ENCODE results near the gene PALMD. TPM values are rescaled to one million over a fixed set of nuclear protein-coding genes. Genes with fewer than 3 reads are reported as not detected.

The PALMD gene
- total and polyA plus RNA-seq, 2 experiments from 2014 or later = 14.0 to 18.5 TPM

GRCh38 chr1:99600782-99601181, 45.1 kb upstream of the PALMD start:
- H2AFZ ChIP-seq = no peak overlapping the region
- DNase-seq (ENCODE audit: low spot score) = no peak

DNA sequence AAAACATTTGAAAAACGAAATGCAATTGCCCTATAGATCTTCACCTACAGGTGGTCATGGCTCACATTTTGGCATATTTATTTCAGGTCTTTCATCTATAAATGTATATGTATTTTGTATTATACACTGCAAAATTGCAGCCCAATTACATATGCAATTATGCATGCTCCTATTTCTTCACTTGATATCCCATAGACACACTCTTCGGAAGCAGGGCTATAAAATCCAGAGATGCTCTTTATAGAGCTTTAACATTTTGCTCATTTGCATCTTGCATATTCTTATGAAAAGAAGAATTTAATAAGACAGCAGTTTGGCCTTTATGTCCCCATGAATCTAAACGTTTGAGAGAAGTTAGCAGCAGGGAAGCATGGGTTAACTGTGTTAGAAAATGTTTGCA, 44.7 kb upstream of the PALMD start:
- Histone ChIP-seq H4K20me1 (ENCODE audit: insufficient read depth, poor library complexity, severe bottlenecking) (no peaks in the 10 kb centered on the region), H3K4me2 (no peak overlapping the region), H3K9me2 (replicated peaks; ENCODE audit: insufficient read depth) (no peaks in the 10 kb centered on the region), H3K4me3 (no peak overlapping the region), H3K27ac (no peak overlapping the region), H2AFZ (no peak overlapping the region), H3K9me3 (ENCODE audit: low read depth) (no peaks in the 10 kb centered on the region), H3K27me3 (no peaks in the 10 kb centered on the region), H3K79me2 (no peaks in the 10 kb centered on the region), H3K4me1 (ENCODE audit: insufficient read depth) (no peaks in the 10 kb centered on the region), H3K36me3 (replicated peaks; ENCODE audit: insufficient read depth, low read depth) (no peaks in the 10 kb centered on the region)
- 77% methylated on average over 3 of the region's 3 CpGs for WGBS (ENCODE audit: low lambda C conversion rate, missing lambda C conversion rate)
- TF ChIP-seq CTCF (IDR thresholded peaks at IDR 0.05; ENCODE audit: poor library complexity) = no peak
- no peak for TF ChIP-seq EZH2 (IDR thresholded peaks at IDR 0.05; ENCODE audit: borderline replicate concordance)
- no peak for TF ChIP-seq EZH2phosphoT487 (IDR thresholded peaks at IDR 0.05; ENCODE audit: low read depth, severe bottlenecking, unreplicated experiment)
- no peak for DNase-seq (ENCODE audit: low spot score)

More at GRCh38 chr1:99600782-99601181, 45.1 kb upstream of the PALMD start:
- no peaks in the 10 kb centered on the region for H3K36me3 ChIP-seq (replicated peaks; ENCODE audit: insufficient read depth, low read depth)
- no peak overlapping the region for H3K27ac ChIP-seq
- WGBS (ENCODE audit: low lambda C conversion rate, missing lambda C conversion rate) = 53% methylated on average over 3 of the region's 3 CpGs
- H3K4me3 ChIP-seq = no peak overlapping the region
- no peaks in the 10 kb centered on the region for H4K20me1 ChIP-seq (ENCODE audit: insufficient read depth, poor library complexity, severe bottlenecking)
- no peaks in the 10 kb centered on the region for H3K9me2 ChIP-seq (replicated peaks; ENCODE audit: insufficient read depth)
- H3K79me2 ChIP-seq = no peaks in the 10 kb centered on the region
- H3K27me3 ChIP-seq = no peaks in the 10 kb centered on the region
- H3K4me2 ChIP-seq = no peak overlapping the region
- no peaks in the 10 kb centered on the region for H3K9me3 ChIP-seq (ENCODE audit: low read depth)
- no peaks in the 10 kb centered on the region for H3K4me1 ChIP-seq (ENCODE audit: insufficient read depth)
- no peak for TF ChIP-seq CTCF (IDR thresholded peaks at IDR 0.05; ENCODE audit: poor library complexity)
- no peak for TF ChIP-seq EZH2phosphoT487 (IDR thresholded peaks at IDR 0.05; ENCODE audit: low read depth, severe bottlenecking, unreplicated experiment)
- TF ChIP-seq EZH2 (IDR thresholded peaks at IDR 0.05; ENCODE audit: borderline replicate concordance) = no peak

GRCh38 chr1:99601709-99602403, 44.1 kb upstream of the PALMD start:
- Histone ChIP-seq H2AFZ (no peak overlapping the region), H3K9me3 (ENCODE audit: low read depth) (no peaks in the 10 kb centered on the region), H3K79me2 (no peaks in the 10 kb centered on the region), H3K9me2 (replicated peaks; ENCODE audit: insufficient read depth) (no peaks in the 10 kb centered on the region), H3K4me2 (no peak overlapping the region), H3K27ac (no peak overlapping the region), H4K20me1 (ENCODE audit: insufficient read depth, poor library complexity, severe bottlenecking) (no peaks in the 10 kb centered on the region), H3K4me3 (no peak overlapping the region), H3K27me3 (no peaks in the 10 kb centered on the region), H3K4me1 (ENCODE audit: insufficient read depth) (no peaks in the 10 kb centered on the region), H3K36me3 (replicated peaks; ENCODE audit: insufficient read depth, low read depth) (no peaks in the 10 kb centered on the region)
- TF ChIP-seq EZH2phosphoT487 (IDR thresholded peaks at IDR 0.05; ENCODE audit: low read depth, severe bottlenecking, unreplicated experiment) (no peak), CTCF (IDR thresholded peaks at IDR 0.05; ENCODE audit: poor library complexity) (no peak), EZH2 (IDR thresholded peaks at IDR 0.05; ENCODE audit: borderline replicate concordance) (no peak)
- 86% methylated on average over 4 of the region's 4 CpGs for WGBS (ENCODE audit: low lambda C conversion rate, missing lambda C conversion rate)
- no peak for DNase-seq (ENCODE audit: low spot score)

Data from hepatocyte (in vitro differentiated cells).